GM19099 (cell line): ENCODE measurements around the gene AP2A2.

Experiments used
- POLR2A ChIP-seq: IDR thresholded peaks from 3 replicates; pipeline ENCODE4 v1.6.1; 2011; ENCODE audit warnings: low read depth; ENCODE audit not compliant: insufficient read length; ENCODE audit errors: extremely low read depth

The AP2A2 gene

GRCh38 chr11:1001617-1002405 lies 76.1 kb downstream of the AP2A2 start:
- TF ChIP-seq POLR2A: no peak

DNA sequence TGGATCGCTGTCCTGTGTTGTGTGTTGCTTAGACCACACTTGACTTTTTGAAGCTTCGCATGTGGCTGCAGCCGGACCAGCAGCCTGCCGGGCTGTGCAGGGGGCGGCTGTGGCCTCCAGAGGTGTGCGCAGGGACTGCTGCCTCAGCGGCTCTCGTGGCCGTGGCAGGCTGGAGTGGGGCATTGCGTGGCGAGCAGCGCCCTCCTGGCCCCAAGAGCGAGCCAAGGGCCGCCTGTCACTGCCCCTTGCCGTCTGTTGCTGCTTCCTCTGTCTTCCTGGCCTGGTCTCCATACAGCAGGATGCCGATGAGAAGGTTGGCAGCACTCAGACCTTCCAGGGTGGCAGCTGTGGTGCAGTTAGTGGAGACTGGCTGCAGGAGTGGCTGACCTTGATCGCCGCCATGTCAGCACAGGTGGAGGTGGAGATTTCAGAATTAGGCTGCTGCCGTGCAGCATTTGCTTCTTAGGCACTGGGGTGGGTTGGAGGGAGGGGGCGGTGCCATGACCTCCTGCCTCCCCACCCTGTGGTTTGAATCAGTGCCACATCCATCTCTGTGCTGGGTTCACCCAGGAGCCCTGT lies 76.8 kb downstream of the AP2A2 start:
- TF ChIP-seq POLR2A: no peak

- no peak for TF ChIP-seq POLR2A
Measured at GRCh38 chr11:1003159-1003558, 77.5 kb downstream of the AP2A2 start.

GRCh38 chr11:1005928-1006327 lies 80.3 kb downstream of the AP2A2 start:
- TF ChIP-seq POLR2A: no peak

DNA sequence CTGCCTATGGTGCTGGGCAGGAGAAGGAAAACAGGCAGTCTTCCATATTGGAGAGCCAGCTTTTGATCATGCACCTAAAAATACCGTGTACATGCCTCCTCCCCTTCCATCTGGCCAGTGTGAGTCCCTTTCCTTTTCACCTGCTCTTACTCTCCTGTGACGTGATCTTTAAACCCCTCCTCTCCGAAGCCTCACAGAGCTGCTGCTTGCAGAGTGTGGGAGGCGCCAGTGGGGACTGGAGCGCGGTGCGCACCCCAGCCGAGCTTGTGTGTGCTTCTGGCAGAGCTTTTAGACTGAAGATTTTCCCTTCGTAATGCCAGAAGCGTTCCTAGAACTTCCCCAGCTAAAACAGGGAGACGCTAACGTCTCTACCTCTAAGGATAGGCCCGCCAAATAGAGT lies 81.1 kb downstream of the AP2A2 start:
- no peak for TF ChIP-seq POLR2A

GRCh38 chr11:1007279-1007678 lies 81.6 kb downstream of the AP2A2 start:
- TF ChIP-seq POLR2A: no peak

DNA sequence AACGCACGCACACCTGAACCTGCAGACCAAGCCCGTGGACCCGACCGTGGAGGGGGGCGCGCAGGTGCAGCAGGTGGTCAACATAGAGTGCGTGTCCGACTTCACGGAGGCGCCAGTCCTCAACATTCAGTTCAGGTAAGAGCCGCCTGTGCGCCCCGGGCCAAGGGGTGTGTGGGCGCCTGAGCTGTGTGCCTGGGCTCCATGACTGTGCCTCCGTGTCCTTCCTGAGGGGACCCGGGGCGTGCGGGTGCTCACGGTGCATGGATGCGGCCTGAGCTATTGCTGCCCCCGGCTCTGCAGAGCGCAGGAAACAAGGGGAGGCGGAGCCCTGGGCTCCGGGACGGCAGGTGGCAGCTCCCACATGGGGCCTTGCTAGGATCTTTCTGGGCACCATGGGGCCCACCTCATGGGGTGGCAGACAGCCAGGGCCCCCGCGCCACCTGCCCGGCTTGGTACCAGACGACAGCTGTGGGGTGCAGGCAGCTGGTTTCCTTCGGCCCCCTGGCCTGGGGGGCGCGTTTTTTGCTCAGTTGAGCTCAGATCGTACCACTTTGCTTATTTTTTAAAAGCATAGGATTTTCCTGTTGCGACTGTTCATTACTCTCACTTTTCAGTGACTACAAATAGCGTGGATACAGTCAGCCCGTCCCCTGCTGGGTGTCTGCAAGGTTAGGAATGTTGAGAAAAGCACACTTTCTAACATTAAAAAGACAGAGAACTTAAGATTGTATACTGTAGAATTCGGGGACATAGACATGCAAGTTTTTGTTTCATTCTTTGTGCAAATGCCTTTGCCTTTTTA lies 82.5 kb downstream of the AP2A2 start:
- TF ChIP-seq POLR2A: no peak

DNA sequence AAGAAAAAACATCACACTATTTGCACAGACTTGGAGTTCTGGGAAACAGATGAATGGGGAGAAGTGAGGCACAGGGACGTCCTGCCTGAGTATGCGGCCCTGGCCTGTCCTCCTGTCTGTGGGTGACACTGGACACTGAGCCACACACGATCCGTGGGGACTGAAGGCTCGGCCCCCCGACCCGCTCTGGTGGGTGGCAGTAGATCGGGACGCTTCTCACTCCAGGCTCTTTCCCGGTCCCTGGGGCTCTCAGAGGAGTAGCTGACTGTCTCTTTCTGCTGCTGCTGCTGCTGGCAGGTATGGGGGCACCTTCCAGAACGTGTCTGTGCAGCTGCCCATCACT lies 83.1 kb downstream of the AP2A2 start:
- TF ChIP-seq POLR2A: no peak

- TF ChIP-seq POLR2A: no peak
Measured at GRCh38 chr11:1009371-1009770, 83.7 kb downstream of the AP2A2 start.

DNA sequence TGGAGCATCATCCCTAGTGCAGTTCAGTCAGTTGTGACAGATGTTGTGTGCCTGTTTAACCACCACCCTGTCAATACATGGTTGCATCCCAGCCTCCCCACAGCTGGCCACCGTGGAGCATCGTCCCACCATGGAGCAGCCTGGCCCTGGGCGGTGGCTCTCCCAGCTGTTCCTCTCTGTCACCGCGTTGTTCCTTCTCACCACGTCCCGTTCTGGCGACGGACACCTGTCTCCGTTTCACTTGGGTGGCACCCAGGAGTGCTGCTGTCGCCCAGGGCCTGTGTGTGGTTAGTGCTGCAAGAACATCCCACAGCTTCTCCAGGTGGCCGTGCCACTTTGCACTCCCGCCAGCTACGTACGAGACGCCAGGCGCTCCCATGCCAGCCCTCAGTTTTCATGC lies 84.3 kb downstream of the AP2A2 start:
- TF ChIP-seq POLR2A: no peak

DNA sequence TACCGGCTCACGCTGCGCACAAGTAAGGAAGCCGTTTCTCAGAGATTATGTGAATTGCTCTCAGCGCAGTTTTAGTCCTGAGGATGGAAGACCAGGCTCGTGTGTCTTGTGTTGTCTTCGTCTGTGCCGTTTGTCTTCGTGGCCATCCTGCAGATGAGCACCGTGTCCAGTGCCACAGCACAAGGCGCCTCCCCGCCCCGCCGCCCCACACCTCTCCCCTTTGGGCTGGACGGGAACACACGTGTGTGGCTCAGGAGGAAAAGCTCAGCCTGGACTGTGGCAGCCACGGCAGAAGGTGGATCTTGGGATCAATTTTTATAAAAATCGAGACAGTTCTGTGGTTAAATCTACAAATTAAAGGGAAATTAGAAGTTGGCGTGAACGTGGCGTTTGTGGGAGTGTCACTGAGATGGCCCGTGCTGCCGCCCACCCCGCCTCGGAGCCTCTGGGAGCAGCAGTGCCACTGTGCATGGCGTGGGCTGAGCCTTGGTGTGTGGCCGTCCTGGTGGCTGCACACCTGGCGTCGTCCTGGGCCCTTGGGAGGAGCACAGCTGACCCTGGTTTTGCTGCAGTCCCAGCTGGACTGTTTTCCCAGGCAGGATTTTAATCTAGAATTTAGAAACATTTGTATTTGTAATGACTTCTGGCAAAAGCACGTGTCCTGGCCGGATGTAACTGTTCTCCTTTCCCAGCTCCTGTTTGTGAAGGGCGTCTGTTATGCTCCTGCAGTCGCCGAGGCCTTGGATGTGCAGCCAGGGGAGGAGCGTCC lies 85.1 kb downstream of the AP2A2 start:
- no peak for TF ChIP-seq POLR2A

- TF ChIP-seq POLR2A: no peak
Measured at GRCh38 chr11:1011320-1011698, 85.6 kb downstream of the AP2A2 start.

DNA sequence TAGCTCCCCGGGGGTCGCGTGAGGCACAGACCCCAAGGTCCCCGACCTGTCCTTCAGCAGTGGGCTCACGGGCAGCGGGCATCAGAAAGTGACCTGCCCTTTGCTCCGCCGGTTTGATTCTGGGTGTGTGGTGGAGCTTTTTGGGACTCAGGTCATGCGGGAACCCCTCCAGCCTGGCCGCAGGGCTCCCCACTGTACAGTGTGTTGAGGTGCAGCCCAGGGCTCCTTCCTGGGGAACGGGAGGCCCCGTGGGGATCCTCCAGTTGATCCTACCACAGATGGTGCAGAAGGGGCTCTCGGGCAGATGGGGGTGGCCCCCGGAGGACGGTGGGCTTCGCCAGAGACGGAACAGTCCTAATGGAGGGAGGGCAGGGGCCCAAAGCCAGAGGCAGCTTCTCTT lies 86.6 kb downstream of the AP2A2 start:
- no peak for TF ChIP-seq POLR2A

DNA sequence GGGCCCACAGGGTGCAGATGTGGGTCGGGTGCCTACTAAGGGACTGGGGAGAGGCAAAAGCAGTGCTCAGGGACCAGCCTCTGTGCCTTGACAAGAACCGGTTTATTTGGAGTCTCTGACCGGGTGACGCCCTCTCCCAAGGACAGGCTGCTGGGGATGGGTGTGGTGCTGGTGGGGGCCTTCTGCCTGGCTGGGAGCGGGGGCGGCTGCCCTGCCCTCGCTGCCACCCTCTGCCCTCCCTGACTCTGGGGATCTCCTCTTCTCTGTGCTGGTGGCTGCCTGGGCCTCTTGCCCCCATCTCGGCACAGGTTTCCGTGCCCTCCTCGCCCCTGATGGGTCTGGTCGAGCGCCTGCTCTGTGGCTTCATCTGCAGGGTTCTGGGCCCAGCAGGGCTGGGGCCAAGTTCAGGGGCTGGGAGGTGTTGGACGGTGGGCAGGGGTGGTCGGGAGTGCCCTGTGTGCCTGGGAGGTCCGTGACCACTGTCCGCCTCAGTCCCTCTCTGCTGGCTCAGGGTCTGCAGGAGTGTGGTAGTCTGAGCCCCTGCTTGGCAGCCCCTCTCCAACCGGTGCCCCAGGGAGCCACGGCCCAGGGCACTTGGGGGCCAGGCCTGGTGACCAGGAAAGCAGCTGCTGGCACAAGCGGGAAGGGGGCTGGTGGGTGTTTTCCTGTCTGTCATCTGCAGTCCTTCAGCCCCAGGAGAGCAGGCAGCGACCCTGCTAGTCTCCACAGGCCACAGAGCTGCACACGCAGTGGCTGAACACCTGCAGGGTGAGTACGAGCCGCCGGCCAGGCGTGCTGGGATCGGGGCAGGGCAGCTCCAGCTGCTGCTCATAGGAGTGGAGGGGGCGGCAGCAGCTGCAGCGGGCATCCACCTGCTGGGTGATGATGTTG lies 87.3 kb downstream of the AP2A2 start:
- no peak for TF ChIP-seq POLR2A
